ENCODE results near the gene C19orf81. TPM values are rescaled to one million over a fixed set of nuclear protein-coding genes. Genes with fewer than 3 reads are reported as not detected.

C19orf81 gene
- total RNA-seq, 1 donor from 2014 or later, result not detected

DNA sequence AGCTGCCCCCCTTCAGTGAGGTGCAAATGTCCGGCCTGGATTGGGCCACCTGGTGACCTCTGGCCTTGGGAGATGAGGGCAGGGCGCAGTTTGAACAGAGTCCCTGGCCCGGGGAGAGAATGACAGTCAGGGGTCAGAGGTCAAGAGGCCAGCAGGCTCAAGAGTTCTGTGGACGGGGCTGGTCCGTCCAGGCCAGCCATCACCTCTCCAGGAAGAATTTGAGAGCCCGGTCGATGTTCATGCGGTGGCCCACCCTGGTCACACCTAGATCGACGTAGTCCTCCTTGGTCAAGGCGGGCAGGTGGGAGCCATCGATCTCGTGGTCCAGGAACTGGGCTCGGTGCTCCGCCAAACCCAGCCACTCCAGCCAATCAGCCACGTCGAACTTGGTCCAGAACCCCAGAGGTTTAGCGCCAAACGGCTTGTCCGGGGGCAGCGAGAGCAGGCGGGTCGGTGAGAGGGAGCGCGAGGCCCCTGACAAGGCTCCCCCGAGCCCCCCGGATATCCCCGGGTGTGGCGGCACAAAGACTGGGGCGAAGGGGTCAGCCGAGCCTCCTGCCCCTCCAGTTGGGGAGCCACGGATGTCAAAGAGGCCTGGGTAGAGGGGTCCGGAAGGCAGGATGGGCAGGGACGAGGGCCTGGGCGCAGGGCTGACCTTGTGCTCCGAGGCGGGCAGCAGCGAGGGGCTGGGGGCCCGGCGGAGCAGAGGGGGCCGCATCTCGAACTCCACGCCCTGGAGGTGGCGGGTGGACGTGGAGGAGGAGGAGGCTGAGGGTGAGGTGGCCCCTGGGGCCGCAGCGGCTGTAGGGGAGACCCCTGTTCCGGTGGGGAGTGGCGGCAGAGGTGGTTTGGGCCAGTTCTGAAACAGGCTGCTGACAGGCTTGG lies 12.8 kb downstream of the C19orf81 start:
- Mint-ChIP-seq H3K27ac (ENCODE audit: unreplicated experiment) (no peak overlapping the region), H3K4me3 (ENCODE audit: unreplicated experiment) (no peak overlapping the region), H3K36me3 (ENCODE audit: unreplicated experiment) (no peaks in the 10 kb centered on the region), H3K4me1 (ENCODE audit: unreplicated experiment) (peaks cover 13% of the 10 kb centered on the region), H3K9me3 (ENCODE audit: unreplicated experiment) (no peaks in the 10 kb centered on the region), H3K27me3 (ENCODE audit: unreplicated experiment) (peaks cover 17% of the 10 kb centered on the region)
- TF ChIP-seq, protein P1, sequence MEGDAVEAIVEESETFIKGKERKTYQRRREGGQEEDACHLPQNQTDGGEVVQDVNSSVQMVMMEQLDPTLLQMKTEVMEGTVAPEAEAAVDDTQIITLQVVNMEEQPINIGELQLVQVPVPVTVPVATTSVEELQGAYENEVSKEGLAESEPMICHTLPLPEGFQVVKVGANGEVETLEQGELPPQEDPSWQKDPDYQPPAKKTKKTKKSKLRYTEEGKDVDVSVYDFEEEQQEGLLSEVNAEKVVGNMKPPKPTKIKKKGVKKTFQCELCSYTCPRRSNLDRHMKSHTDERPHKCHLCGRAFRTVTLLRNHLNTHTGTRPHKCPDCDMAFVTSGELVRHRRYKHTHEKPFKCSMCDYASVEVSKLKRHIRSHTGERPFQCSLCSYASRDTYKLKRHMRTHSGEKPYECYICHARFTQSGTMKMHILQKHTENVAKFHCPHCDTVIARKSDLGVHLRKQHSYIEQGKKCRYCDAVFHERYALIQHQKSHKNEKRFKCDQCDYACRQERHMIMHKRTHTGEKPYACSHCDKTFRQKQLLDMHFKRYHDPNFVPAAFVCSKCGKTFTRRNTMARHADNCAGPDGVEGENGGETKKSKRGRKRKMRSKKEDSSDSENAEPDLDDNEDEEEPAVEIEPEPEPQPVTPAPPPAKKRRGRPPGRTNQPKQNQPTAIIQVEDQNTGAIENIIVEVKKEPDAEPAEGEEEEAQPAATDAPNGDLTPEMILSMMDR (IDR thresholded peaks at IDR 0.05), result no peak
- DNase-seq (ENCODE audit: extremely low spot score, unreplicated experiment), result no peak

DNA sequence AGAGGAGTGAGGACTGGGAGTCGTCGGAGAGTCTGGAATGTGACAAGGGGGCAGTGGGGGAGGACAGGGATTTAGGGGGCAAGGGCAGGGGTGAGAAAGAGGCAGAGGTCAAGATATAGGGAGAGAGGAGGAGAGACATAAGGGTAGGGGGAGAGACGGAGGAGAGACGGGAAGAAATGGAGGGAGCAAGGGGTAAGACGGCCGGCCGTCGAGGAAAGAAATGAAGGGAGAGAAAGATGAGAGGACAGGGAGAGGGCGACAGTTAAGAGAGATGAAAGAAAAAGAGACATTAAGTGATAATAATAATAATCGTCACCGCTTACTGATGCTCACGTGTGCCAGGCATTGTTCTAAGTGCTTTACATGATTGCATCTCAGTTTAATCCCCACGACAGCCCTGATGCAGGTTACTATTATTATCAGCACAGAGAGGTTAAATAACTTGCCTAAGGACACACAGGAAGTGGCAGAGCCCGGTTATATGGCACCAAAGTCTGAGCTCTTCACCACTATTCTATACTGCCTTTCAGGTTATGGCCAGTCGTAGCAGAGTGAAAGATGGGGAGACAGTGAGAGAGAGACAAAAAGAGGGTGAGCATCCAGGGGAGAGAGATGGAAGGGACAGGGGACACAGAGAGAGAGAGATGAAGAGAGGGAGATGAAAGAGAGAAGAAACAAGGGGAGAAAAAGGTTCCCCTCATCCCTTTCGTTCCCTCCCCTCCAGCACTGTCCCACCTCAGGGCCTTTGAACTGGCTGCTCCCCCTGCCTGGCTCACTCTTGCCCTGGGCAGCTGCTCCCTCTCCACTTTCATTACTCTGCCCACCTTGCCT lies 13.6 kb downstream of the C19orf81 start:
- no peak overlapping the region for H3K4me3 Mint-ChIP-seq (ENCODE audit: unreplicated experiment)
- H3K9me3 Mint-ChIP-seq (ENCODE audit: unreplicated experiment), result no peaks in the 10 kb centered on the region
- H3K4me1 Mint-ChIP-seq (ENCODE audit: unreplicated experiment), result peaks cover 8% of the 10 kb centered on the region
- H3K27me3 Mint-ChIP-seq (ENCODE audit: unreplicated experiment), result peaks cover 12% of the 10 kb centered on the region
- TF ChIP-seq, protein P1 (IDR thresholded peaks at IDR 0.05), result no peak
- no peaks in the 10 kb centered on the region for H3K36me3 Mint-ChIP-seq (ENCODE audit: unreplicated experiment)
- H3K27ac Mint-ChIP-seq (ENCODE audit: unreplicated experiment), result no peak overlapping the region
- DNase-seq (ENCODE audit: extremely low spot score, unreplicated experiment), result no peak

DNA sequence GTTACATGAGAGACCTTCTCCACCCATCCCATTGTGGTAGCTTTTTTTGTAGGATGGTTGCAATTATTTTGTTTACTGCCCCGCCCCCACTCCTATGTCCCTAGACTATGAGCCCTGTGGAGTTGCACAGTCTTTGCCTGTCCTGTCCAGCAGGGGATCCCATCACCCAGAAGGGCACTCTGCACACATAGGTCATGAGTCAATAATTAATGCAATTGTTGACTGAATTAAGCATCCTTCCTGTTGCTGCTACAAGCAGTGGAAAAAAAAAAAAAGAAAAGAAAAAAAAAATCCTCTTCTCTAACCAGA lies 14.2 kb downstream of the C19orf81 start:
- TF ChIP-seq, protein P1 (IDR thresholded peaks at IDR 0.05), result no peak
- Mint-ChIP-seq H3K4me1 (ENCODE audit: unreplicated experiment) (peaks cover 3% of the 10 kb centered on the region), H3K9me3 (ENCODE audit: unreplicated experiment) (no peaks in the 10 kb centered on the region), H3K27ac (ENCODE audit: unreplicated experiment) (no peak overlapping the region), H3K36me3 (ENCODE audit: unreplicated experiment) (no peaks in the 10 kb centered on the region), H3K27me3 (ENCODE audit: unreplicated experiment) (peaks cover 9% of the 10 kb centered on the region), H3K4me3 (ENCODE audit: unreplicated experiment) (no peak overlapping the region)
- no peak for DNase-seq (ENCODE audit: extremely low spot score, unreplicated experiment)

DNA sequence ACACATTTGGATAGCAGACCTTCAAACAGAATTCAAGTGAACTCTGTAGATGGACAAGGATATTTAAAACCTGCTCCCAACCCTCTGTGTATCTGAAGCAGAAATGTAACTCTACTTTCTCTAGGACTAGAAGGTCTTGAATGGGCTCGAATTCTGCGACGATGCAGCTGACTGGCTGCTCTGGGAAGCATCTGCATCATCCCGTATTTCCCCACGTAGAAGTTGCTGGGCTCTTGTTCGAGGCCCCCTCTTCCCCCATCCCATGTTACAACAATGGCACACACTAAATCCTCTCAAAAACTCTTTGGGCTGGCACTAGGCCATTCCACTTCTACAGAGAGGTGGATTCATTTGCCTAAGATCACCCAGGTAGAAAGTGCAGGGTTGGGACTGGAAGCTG lies 15.0 kb downstream of the C19orf81 start:
- Mint-ChIP-seq H3K4me3 (ENCODE audit: unreplicated experiment) (no peak overlapping the region), H3K4me1 (ENCODE audit: unreplicated experiment) (no peaks in the 10 kb centered on the region), H3K27me3 (ENCODE audit: unreplicated experiment) (peaks cover 12% of the 10 kb centered on the region), H3K36me3 (ENCODE audit: unreplicated experiment) (no peaks in the 10 kb centered on the region), H3K9me3 (ENCODE audit: unreplicated experiment) (no peaks in the 10 kb centered on the region), H3K27ac (ENCODE audit: unreplicated experiment) (no peak overlapping the region)
- DNase-seq (ENCODE audit: extremely low spot score, unreplicated experiment), result no peak
- TF ChIP-seq, protein P1 (IDR thresholded peaks at IDR 0.05), result no peak
